HS-5 (cell line): ENCODE results near the gene PLCZ1.
"Not testable (repeated sequence)": the region's sequence is repeated elsewhere in the genome, so short reads cannot be mapped to it uniquely, and the experiment has no call there.

Source experiments
- DNase-seq: peaks from one replicate; pipeline ENCODE4 v3.0.0-alpha.2; 2012; ENCODE audit warnings: low read depth

PLCZ1 gene

DNA sequence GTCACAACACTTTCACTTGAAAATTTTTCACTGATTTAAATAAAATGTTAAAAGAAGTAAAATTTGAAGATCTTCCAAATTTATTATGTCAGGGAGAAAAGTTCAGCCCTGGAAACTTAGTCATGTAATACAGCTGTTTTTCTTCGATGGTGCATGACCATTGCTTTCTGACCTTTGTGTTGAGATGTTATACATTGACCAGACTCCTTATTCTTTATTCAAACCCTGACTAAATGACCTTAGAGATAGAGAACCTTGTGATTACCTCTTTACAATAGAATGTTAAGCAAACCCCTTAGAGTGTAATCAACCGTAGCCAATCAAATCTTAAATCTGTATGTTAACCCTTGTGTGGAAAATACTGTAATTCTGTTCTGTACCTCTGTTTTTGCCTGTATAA is 34.5 kb downstream of the PLCZ1 start:
- no peak for DNase-seq

DNA sequence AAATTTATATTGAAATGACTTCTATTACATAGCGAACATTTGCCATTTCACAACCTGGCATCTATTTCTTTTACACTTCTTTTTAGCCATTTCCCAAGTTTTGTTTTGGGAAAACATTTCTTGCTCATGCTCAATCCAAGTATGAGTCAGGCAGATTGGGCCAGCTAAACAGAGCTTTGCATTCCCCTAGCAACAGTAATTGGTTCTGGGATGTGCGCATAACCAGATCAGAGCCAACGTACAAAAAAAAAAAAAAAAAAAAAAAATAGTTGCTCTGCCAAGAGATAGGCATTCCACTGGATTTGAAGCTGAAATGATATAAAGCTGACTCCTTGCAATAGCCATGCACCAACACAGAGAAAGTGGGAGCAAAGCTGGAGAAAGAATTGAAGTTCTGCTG is 37.5 kb downstream of the PLCZ1 start:
- DNase-seq, result peak; percentile 89

DNA sequence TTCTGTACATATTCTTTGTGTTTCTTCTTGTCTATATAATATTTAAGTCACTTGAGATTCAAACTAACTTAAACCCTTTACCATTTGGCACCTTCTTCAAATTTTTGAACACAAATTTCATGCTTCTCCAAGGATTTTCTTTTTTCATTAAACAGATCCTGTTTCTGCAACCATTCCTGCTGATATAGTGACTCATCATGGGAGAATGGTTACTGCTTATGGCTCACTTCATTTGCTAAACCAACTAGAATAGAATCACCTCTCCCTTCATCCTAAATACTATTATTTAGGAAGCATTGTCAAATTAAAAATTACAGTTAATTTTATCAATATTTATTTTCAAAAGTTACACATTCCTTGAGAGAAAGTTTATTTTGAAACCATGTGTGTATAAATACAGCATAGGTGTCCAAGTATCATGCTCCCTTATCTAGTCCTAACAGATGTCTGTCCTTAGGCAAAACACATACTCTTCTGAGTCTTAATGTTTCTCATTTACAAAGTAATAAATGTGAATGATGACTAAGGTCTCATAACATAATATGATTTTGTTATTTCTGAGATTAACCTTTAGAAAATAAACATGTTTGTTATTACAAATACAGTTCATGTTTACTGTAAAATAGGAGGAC is 40.7 kb downstream of the PLCZ1 start:
- DNase-seq, result no peak

DNA sequence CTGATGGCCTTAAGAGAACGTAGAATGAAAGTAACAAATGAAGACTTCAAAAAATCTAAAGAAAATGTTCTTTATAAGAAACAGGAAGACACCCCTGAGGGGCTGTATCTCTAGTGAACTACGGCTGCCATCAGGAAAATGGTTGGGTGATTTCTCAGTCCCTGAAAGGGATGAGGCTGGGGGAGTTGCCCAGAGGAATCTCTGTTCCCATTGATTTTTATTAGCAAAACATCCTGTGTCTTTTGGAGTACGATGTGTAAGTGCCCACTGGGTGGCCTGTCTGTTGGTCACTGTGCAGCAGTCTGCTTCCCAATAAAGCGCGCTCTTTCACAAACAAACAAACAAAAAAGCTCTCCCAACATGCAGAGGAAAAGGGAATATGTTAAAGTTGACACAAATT is 43.8 kb downstream of the PLCZ1 start:
- not testable (repeated sequence) for DNase-seq

DNA sequence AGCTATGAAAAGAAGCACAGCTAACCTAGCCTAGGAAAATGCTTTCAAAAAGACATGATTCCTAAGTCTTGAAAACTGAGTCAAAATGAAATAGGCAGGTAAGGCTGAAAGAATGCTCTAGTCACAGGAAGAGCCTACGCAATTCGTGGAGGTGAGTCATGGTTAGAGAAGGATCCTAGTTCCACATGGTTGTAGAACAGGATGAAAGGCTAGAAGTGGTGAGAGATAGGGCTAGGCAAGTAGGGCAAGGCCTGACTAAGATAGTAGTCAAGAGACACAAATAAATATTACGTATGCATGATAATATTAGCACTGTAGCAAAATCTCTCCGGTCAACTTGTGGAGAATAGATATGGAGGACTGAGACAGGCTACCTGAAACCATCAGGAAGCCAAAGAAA is 47.2 kb downstream of the PLCZ1 start:
- peak; percentile 97 for DNase-seq

DNA sequence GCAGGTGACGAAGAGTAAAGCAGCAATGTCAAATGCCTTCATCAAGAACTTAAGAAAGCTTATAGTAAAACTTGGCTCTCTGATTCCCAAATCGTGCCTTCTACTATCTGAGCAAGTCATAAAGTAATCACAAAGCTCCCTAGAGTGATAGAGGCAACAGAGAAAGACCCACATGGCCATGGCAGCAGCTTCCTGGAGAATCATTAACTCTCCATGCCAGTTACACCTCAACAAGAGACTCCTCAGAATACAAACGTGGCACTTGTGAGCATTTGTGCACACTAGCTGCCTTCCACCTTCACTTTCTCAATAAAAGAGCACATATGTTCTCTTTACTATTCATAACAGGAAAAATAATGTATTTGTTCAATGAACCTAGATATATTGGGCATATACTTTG is 48.0 kb downstream of the PLCZ1 start:
- no peak for DNase-seq

DNA sequence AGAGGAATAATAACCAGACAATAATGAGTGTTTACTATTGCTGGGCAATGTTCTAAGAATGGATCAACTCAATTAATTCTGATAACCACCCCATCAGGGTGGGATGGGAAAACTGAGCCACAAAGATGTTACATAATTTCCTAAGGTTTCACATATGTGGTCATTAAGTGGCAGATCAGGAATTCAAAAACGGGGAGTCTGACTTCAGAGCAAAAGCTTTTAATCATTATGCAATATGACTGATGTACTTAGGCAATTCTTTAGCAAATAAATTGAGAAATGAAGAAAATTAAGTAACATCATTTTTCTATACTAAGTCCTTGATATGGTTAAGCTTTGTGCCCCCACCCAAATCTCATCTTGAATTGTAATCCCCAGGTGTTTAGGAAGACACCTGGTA is 53.4 kb downstream of the PLCZ1 start:
- DNase-seq, result no peak

DNA sequence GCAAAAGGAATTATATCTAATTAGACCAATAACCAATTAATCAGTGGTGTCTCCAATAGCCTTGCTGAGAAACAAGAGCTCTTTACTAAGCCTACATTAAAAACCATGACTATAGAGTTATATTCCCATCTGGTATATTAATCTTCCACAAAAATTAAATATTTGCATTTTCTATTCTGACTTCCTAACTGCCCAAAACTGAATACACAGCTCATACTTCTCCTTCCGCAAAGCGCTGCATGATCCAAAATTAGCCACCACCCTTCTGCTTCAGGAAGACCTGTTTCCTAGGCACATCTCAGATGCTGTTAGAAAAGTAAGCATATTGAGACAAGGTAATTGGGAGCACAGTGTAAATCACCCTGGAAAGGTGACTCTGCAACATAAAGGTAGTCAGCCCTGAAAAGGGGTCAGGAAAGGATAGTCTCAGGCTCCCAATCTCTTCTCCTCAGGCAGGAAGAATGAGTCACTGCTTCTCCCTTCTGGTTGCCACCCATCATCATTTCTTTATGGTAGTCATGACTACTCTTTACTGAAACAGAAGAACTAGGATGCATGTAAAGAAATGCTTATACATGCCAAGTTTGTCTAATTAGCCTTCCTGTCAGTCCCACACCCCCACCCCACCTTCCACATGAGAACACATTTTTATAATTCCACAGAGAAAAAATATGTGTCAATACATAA is 54.3 kb downstream of the PLCZ1 start:
- no peak for DNase-seq

DNA sequence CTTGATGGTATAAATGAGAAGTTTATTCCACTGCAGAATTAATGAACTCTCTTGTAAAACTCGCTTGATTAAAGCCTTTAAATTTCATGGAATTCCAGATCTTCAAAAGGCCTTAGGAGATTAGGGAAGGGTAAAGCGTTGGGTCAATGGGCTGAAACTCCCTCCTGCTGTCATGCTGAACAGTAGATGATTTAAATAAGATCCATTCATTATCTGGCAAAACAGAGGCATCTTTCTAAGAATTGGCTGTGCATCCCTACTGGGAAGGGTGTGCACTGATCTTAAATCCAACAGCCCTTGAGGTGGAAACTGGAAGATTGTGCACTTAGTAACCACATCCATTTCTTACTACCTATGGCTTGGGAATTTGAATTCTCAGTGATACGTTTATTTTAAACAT is 56.0 kb downstream of the PLCZ1 start:
- DNase-seq, result no peak

DNA sequence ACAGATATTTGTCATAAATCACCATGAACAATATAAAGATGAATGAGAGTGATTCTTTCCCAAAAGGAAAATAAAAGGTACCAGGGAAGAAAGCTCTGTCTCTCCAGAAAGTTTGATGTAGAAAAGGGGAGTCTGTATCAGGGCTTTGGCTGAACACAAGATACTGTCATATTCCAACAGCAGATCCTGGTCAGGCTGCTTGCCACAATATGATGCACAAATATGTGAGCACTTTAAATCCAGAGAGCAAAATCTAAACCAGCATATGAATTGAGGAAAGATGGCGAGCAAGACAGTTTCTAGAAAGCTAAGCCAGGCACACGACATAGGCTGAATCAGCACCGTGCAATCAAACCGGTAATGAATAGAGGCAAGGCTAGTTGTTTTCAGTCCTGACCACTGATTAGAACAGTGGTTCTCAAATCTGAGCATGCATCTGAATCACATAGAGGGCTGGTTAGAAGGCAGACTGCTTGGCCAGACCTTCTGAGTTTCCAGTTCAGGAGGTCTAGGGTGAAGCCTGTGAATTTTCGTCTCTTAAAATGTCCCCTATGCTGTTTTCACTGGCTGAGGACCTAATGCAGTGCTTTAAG is 60.7 kb downstream of the PLCZ1 start:
- no peak for DNase-seq

DNA sequence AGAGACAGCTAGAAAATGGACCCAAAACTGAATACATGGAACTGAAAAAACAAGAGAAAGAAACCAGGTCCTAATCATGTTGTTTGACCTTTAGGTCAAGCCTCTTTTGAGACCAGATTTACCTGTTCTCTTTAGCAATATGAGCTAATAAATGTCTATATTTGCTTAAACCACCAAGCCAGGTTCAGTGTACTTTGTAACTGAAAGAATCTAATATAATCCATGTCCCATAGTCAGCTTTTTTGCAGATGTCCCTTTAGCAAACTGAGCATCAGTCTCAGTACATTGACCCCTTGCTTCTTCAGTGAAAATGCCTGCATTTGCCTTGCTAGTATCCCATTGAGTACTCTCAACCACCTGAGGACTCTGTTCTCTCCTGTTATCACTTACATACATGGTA is 61.7 kb downstream of the PLCZ1 start:
- DNase-seq, result no peak

DNA sequence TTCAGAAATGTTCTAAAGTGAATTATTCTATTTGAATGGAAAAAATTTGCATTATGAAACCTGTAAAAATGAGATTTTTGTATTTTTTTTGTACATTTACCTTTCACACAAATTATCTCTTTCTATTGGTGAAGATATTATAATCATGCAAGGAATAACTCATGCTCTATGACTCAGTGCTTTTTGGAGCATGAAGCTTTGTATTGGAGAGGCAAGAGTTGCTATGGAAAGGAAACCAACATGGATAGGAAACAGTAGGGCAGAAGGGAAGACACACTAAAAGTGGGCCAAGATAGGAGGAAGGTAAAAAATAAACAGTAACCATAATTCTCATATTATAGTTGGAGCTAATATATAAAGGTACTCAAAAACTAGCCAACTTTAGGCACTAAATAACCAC is 79.0 kb downstream of the PLCZ1 start:
- DNase-seq, result no peak

DNA sequence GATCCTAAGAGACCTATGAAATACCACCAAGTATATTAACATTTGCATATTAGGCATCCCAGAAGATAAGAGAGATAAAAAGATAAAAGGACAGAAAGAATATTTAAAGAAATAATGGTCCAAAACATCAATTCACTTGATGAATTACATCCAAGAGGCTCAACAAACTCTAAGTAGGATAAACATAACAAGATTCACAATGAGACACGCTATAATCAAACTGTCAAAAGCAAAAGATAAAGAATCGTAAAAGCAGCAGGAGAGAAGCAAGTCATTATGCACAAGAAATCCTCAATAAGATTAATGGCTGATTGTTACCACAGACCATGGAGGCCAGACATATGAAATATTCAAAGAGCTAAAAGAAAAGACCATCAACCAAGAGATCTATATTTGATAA is 79.6 kb downstream of the PLCZ1 start:
- no peak for DNase-seq

DNA sequence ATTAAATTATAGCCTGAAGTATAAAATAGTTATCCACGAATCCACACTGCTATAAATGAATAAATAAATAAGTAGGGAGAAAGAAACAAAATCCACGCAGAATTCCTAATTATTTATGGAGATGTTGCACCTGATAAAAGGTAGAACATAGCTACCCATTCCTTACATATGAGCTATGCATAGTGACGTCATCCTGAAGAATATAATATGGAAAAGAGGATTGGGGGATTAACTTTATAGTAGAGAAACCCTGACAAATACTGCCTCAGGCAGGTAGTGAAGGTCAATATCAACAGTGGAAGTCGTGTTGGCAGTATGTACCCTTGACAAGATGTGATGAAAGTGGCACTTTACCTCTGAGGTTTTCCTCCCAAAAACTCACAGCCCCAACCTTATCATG is 82.5 kb downstream of the PLCZ1 start:
- DNase-seq, result no peak

DNA sequence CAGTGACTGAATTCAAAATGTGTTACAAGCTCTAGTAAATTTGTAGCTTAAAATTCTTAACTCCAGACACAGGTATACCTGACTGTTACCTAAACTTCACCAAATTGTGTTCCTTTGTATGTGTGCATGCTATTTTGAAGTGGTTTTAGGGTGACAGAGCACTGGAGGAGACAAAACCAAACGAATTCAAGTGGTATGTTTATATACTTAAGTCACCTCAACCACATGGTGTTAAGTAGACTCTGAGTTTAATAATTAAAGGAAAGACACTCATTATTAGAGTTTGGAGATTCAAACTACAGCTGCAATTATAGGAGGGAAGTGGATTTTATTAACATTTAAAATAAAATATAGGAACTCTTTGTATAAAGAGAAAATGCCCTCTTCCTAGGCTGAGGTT is 84.3 kb downstream of the PLCZ1 start:
- DNase-seq, result no peak

DNA sequence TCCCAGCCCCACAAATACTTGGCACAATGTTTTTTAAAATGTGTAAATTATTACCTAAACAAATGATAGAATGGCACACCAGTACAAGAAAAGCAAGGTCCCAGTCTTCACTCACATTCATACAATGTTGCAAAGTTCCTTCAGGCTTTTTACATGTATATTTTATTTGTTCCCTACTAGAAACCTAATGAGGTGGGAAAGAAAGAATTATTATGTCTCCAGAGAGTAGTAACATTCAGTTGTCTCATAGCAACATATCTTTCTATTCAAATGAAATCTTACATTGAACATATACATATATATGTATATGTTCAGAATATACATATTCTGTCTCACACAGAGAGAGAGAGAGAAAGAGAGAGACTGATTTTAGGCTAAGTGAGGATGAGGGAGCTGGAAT is 85.2 kb downstream of the PLCZ1 start:
- no peak for DNase-seq

DNA sequence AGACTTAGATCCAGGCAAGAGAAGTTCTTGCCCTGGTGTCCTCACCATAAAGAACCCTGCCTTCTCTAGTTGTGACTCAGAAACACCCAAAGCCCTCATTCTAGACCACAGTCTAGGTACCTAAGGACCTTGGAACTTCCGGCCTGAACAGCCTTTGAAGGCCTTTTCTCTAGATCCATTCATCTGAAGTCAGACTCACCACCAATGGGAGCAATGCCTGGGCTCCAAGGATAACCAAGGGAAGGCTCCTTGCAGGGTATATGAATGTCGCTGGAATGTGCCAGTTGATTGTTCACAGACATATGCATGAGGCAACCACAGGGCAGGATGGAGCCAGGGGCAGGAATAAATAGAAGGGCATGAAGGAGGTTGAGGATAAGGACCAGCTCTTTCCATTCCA is 86.3 kb downstream of the PLCZ1 start:
- no peak for DNase-seq

DNA sequence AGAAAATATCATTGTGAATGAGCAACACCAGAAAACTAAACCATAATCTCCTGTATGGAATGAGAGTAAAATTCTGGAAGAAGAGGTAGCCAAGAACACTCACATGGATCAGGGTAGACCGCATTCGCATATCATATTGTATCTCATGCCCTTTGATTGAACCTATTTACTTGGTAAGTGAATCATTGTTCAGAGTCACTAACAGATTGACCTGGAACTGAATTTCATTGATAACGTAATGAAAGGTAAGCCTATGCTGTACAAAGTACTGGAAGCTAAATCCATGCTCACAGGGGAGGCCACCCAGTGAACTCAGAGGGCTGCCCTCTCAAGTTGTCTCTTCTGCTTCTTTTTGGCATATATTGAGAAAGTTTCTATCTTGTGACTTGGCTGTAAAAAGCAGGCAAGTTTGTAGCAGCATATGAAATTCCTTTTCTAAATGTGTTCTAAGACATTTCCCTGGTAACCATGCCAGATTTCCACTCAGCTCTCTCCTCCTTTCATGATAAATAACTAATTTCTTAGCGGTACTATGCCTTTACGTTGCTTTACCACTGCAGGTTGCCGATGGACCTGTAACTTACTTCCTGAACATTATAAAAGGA is 91.4 kb downstream of the PLCZ1 start:
- DNase-seq, result no peak

DNA sequence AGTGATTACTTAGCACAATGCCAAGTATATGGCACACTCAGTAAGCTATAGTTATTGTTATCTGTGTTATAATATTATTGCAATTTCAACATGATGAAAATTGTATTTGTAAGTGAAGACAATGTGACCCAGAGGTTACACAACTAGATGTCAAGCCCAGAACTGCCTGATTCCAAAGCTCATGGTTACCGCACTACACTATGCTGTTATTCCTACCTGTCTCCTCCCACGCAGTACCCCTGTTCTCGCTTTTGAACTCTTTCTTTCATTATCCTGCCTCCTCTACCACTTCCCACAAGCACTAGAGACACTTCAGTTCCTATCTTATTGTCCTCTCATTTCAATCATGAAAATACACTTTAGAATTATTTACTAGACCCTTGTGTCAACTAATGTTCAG is 93.2 kb downstream of the PLCZ1 start:
- no peak for DNase-seq

DNA sequence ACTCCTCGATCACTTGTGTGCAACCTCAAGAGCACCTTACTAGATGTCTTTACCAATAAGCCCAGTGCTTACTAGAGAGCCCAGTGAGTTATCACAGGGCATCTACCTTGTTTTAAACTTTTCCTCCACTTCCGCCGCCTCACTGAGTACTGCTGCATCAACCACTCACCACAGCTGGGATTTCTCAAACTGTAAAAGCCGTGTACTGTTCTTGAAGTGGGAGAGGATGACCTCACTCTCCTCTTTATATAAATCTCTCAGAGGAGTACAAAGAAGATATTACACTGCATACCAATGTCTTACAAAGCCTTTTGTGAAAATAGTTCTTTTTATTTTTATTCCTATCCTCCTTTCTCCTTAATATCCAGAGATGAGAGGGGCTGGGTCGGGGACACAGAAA is 94.1 kb downstream of the PLCZ1 start:
- no peak for DNase-seq

DNA sequence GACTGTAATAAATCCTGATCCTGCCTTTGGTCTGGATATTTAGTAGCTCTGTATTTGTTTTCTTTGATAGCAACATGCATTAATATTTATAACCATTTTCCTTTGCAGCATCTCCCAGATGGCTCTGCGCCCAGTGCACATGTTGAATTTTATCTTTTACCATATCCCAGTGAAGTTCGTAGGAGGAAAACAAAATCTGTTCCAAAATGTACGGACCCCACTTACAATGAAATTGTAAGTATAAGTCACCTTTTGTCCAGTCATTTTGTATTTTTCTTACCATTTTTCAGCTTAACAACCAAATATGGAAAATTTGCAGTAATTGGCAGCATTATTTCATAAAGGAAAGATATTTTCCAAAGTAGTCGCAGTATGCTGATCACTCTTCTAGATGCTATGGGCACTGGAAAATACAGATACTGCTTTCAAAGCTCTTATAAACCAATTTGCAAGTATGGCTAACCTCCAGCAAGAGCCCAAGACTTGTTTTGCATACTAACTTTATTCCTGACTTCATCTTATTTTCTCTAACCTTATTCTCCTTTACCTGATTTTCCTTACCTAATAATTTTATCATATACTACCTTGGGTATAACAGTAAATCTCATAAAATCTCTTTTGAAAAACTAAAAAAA is 97.4 kb downstream of the PLCZ1 start:
- no peak for DNase-seq

DNA sequence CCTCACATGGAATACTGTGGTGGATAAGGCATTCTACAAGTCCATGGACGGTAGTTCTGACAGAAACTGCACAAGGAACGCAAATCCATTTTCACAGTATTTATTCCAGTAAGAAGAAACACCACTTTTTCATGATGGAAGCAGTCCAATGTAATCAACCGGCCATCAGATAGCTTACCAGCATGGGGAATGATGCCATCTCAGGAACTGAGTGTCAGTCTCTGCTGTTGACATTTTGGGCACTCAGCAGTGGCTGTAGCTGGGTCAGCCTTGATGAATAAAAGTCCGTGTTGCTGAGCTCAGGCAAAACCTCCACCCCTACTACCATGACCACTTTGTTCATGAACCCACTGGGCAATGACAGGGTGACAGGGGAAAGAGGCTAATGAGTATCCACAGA is 103.4 kb downstream of the PLCZ1 start:
- no peak for DNase-seq
